ENCODE data around the gene PARG.
"Not testable (repeated sequence)": the region's sequence is repeated elsewhere in the genome, so short reads cannot be mapped to it uniquely, and the experiment has no call there.

PARG gene

GRCh38 chr10:49903829-49904228 lies 38.0 kb downstream of the PARG start:
- not testable (repeated sequence) for DNase-seq (ENCODE audit: low spot score)

- not testable (repeated sequence) for DNase-seq (ENCODE audit: low spot score)
These were observed 41.4 kb downstream of the PARG start for GRCh38 chr10:49900406-49900805.

GRCh38 chr10:49899999-49900398 lies 41.8 kb downstream of the PARG start:
- DNase-seq (ENCODE audit: low spot score) = not testable (repeated sequence)

GRCh38 chr10:49890025-49890424 lies 51.8 kb downstream of the PARG start:
- not testable (repeated sequence) for DNase-seq (ENCODE audit: low spot score)

- not testable (repeated sequence) for DNase-seq (ENCODE audit: low spot score)
These were observed 57.0 kb downstream of the PARG start for GRCh38 chr10:49884739-49885331.

GRCh38 chr10:49883852-49884251 lies 58.0 kb downstream of the PARG start:
- DNase-seq (ENCODE audit: low spot score) = not testable (repeated sequence)

- DNase-seq (ENCODE audit: low spot score) = not testable (repeated sequence)
These were observed 59.5 kb downstream of the PARG start for GRCh38 chr10:49882327-49882726.

- DNase-seq (ENCODE audit: low spot score) = not testable (repeated sequence)
These were observed 69.1 kb downstream of the PARG start for GRCh38 chr10:49872740-49873139.

GRCh38 chr10:49871462-49871861 lies 70.4 kb downstream of the PARG start:
- not testable (repeated sequence) for DNase-seq (ENCODE audit: low spot score)

- not testable (repeated sequence) for DNase-seq (ENCODE audit: low spot score)
These were observed 81.9 kb downstream of the PARG start for GRCh38 chr10:49859933-49860332.

GRCh38 chr10:49858697-49859382 lies 83.0 kb downstream of the PARG start:
- DNase-seq (ENCODE audit: low spot score) = not testable (repeated sequence)

GRCh38 chr10:49849520-49849919 lies 92.3 kb downstream of the PARG start:
- not testable (repeated sequence) for DNase-seq (ENCODE audit: low spot score)

- DNase-seq (ENCODE audit: low spot score) = no peak
These were observed 96.8 kb downstream of the PARG start for GRCh38 chr10:49844775-49845595.

- not testable (repeated sequence) for DNase-seq (ENCODE audit: low spot score)
These were observed 99.5 kb downstream of the PARG start for GRCh38 chr10:49842333-49842628.

GRCh38 chr10:49841615-49842332 lies 100.1 kb downstream of the PARG start:
- no peak for DNase-seq (ENCODE audit: low spot score)

- DNase-seq (ENCODE audit: low spot score) = no peak
These were observed 104.1 kb downstream of the PARG start for GRCh38 chr10:49837685-49838084.

- DNase-seq (ENCODE audit: low spot score) = no peak
These were observed 104.8 kb downstream of the PARG start for GRCh38 chr10:49837051-49837478.

GRCh38 chr10:49834976-49835375 lies 106.9 kb downstream of the PARG start:
- DNase-seq (ENCODE audit: low spot score) = no peak

- DNase-seq (ENCODE audit: low spot score) = no peak
These were observed 107.6 kb downstream of the PARG start for GRCh38 chr10:49834201-49834600.

- DNase-seq (ENCODE audit: low spot score) = no peak
These were observed 108.7 kb downstream of the PARG start for GRCh38 chr10:49833168-49833567.

- DNase-seq (ENCODE audit: low spot score) = peak; percentile 55
These were observed 110.3 kb downstream of the PARG start for GRCh38 chr10:49831352-49832035.

- DNase-seq (ENCODE audit: low spot score) = no peak
These were observed 111.0 kb downstream of the PARG start for GRCh38 chr10:49830846-49831245.
